HG03354 (cell line): ENCODE results near the gene ASNS.
"Not testable (repeated sequence)": the region's sequence is repeated elsewhere in the genome, so short reads cannot be mapped to it uniquely, and the experiment has no call there.

Experiments used
- ATAC-seq: cut with Tn5 transposase; IDR thresholded peaks from one replicate; pipeline ENCODE4 v1.9.1; 2021; ENCODE audit warnings: mild to moderate bottlenecking; ENCODE audit not compliant: unreplicated experiment, poor library complexity, severe bottlenecking

Gene ASNS

GRCh38 chr7:97872025-97872669 is at the start of gene ASNS:
Gene ASNS, minus strand, starts transcription at chr7:97872408. Its CDS starts 3,252 bp downstream, at chr7:97869156.
- peak; percentile 99 for ATAC-seq

- not testable (repeated sequence) for ATAC-seq
Observed at GRCh38 chr7:97921254-97921653, 49.0 kb upstream of the ASNS start.

GRCh38 chr7:97915267-97915666 is 43.1 kb upstream of the ASNS start:
- not testable (repeated sequence) for ATAC-seq

GRCh38 chr7:97912294-97912693 is 40.1 kb upstream of the ASNS start:
- not testable (repeated sequence) for ATAC-seq

- ATAC-seq = not testable (repeated sequence)
Observed at GRCh38 chr7:97896893-97897292, 24.7 kb upstream of the ASNS start.

GRCh38 chr7:97891721-97892120 is 19.5 kb upstream of the ASNS start:
- not testable (repeated sequence) for ATAC-seq

GRCh38 chr7:97879527-97879926 is 7.3 kb upstream of the ASNS start:
- not testable (repeated sequence) for ATAC-seq

- ATAC-seq = not testable (repeated sequence)
Observed at GRCh38 chr7:97874894-97875293, 2.7 kb upstream of the ASNS start.

GRCh38 chr7:97873606-97874005 is 1.4 kb upstream of the ASNS start:
- ATAC-seq = no peak

GRCh38 chr7:97871659-97872024 is 566 bp downstream of the ASNS start:
- ATAC-seq = peak; percentile 37

- ATAC-seq = no peak
Observed at GRCh38 chr7:97868788-97869187, 3.4 kb downstream of the ASNS start.

GRCh38 chr7:97868314-97868713 is 3.9 kb downstream of the ASNS start:
- no peak for ATAC-seq

- no peak for ATAC-seq
Observed at GRCh38 chr7:97865104-97865503, 7.1 kb downstream of the ASNS start.

GRCh38 chr7:97859606-97860204 is 12.5 kb downstream of the ASNS start:
- ATAC-seq = no peak

- no peak for ATAC-seq
Observed at GRCh38 chr7:97858221-97858620, 14.0 kb downstream of the ASNS start.

- no peak for ATAC-seq
Observed at GRCh38 chr7:97857544-97857943, 14.7 kb downstream of the ASNS start.

- ATAC-seq = no peak
Observed at GRCh38 chr7:97851683-97852082, 20.5 kb downstream of the ASNS start.

GRCh38 chr7:97850262-97851031 is 21.8 kb downstream of the ASNS start:
- ATAC-seq = not testable (repeated sequence)

GRCh38 chr7:97847791-97848190 is 24.4 kb downstream of the ASNS start:
- ATAC-seq = no peak

GRCh38 chr7:97846945-97847344 is 25.3 kb downstream of the ASNS start:
- ATAC-seq = no peak
